ENCODE results near the gene ZNF358.
A peak's percentile ranks its signal among the peaks of the same experiment; 100 is the strongest.

GRCh38 chr19:7470540-7471305 is 45.2 kb upstream of the ZNF358 start:
- no peak for TF ChIP-seq CTCF (IDR thresholded peaks at IDR 0.05 in 8 of 11, conservative IDR thresholded peaks at IDR 0.05 in 3 of 11)
- TF ChIP-seq POLR2A (IDR thresholded peaks at IDR 0.05) = no peak
- peak in 1 of 3 donors; percentile 37 for TF ChIP-seq POLR2AphosphoS5 (IDR thresholded peaks at IDR 0.05)

Measured in spleen (tissue), 7 donors.